HG03095 (cell line): Measurements from ENCODE around the gene PPME1.
"Not testable (repeated sequence)": the region's sequence is repeated elsewhere in the genome, so short reads cannot be mapped to it uniquely, and the experiment has no call there.

Experiments
- ATAC-seq: cut with Tn5 transposase; IDR thresholded peaks from one replicate; pipeline ENCODE4 v1.9.1; 2021; ENCODE audit warnings: moderate library complexity; ENCODE audit not compliant: unreplicated experiment

PPME1 gene

DNA sequence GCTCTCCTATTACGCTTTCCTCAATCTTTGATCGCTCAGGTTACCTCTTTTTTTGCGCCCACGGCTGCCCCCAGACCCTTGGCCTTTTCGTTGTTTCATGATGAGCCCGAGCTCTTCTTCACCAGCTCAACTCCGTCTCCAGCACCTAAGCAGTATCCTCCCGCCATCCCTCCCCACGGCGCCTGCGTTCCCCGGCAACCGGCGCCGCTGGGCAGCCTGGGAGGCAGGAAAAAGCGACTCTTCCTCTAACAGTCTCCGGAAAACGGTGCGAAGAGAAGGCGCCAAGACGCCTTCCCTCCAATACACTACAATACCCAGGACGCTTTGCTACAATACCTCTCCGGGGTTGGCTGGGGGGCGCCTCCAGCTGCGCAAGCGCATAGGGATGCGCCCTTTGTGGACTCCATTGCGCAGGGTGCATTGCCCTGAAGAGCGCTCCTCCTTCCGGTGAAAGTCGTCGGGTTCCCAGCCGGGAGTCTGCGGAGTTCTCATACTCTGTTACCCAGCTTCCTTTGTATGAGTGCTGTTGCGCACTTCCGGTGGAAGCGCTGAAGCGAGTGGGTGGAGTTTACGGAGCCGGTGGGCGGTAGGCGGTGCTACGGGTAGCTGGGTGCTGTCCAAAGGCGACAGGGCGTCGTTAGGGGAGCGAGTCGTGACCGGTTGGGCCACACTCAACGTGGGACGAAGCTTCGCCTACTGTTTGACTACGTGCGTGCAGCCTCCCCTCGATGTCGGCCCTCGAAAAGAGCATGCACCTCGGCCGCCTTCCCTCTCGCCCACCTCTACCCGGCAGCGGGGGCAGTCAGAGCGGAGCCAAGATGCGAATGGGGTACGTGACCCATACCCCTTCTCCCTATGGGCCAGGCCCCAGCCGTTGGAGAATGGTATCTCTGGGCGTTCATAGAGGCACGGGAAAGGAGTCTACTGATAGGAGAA is at the start of gene PPME1, which contains the start of gene C2CD3:
PPME1 (plus strand) TSS at position 596 of the 936 bp plus-strand sequence; CDS start at position 729, 133 bp downstream.
C2CD3 (minus strand) TSS at position 309 of the 936 bp plus-strand sequence; CDS start at position 99, 210 bp downstream.
- ATAC-seq: peak; percentile 94

DNA sequence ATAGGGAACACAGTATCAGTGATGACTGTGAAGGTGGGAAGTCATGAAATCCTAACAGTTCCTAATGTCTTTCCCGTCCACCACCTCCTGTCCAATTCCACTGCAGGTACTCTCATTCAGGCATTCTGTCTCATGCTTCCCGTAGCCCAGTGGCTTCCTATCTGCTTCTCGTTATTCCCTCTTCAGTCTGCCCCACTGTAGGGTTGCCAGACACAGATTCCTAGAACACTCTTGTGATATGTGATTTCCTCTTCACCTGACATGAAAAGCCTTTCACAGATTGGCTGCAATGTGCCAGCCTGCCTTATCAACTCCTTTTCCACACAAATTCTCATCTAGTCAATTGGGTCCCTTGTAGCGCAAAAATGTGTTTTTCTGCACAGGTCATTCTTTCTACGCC is 49.3 kb upstream of the PPME1 start:
- no peak for ATAC-seq

GRCh38 chr11:74123008-74123448 is 48.1 kb upstream of the PPME1 start:
- no peak for ATAC-seq

DNA sequence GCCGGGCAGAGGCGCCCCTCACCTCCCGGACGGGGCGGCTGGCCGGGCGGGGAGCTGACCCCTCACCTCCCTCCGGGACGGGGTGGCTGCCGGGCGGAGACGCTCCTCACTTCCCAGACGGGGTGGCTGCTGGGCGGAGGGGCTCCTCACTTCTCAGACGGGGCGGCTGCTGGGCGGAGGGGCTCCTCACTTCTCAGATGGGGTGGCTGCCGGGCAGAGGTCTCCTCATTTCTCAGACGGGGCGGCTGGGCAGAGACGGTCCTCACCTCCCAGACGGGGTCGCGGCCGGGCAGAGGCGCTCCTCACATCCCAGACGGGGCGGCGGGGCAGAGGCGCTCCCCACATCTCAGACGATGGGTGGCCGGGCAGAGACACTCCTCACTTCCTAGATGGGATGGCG is 42.0 kb upstream of the PPME1 start:
- ATAC-seq: not testable (repeated sequence)

GRCh38 chr11:74132833-74133232 is 38.3 kb upstream of the PPME1 start:
- no peak for ATAC-seq

DNA sequence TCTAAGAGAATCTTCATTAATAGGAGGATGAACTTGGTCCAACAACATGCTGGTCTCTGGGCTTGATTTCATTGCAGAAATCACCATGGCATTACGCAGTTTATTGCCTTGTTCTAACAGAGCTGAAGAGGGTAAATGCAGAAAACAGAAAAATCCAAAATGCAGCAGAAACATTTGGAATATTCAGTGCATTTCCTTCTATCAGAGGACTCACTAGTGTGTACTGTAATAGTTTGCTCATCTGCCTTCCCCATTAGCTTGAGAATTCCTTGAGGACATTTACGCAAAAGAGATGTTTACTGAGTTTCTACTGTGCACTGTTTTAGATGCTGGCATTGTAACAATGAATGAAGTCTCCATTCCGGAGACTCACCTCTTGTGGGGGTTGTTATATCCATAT is 37.7 kb upstream of the PPME1 start:
- no peak for ATAC-seq

- no peak for ATAC-seq
Measured at GRCh38 chr11:74134661-74135060, 36.4 kb upstream of the PPME1 start.

GRCh38 chr11:74135127-74135840 is 35.8 kb upstream of the PPME1 start:
- ATAC-seq: no peak

DNA sequence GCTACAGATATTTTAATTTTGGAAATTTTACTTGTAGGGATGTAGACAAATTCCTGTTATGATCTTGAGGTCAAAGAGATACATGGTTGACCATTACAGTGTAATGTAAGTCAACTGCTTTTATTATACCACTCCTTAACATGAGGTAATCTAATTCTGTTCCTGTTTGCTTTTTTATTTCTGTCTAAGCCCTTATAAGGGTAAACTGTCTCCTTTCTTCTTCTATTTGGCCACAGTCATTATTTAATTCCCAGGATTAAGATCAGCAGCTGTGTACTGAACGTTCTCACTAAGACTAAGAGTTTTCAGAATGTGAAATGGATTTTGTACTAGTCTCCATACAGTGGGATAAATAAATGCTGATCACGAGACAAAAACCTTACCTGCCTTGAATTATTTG is 33.1 kb upstream of the PPME1 start:
- no peak for ATAC-seq

DNA sequence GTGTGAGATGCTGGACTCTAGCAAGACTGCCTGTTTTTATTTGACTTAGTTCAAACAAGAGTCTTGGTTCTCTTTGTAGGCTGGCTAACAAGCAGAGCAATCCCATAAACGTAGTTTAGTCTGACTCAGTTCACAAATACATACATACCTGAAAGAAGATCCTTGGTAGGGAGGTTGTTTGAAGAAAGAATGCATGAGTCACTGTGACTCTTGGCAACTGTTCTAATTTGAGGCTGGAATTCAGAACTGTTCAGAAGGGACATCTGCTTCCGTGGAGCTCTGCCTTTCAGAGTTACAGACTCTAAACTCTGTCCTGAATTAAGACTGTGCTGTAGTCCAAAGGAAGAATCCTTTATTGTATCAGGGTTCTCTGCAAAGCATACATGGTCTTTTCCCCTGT is 32.5 kb upstream of the PPME1 start:
- ATAC-seq: no peak

GRCh38 chr11:74139151-74139918 is 31.8 kb upstream of the PPME1 start:
- ATAC-seq: no peak

- ATAC-seq: not testable (repeated sequence)
Measured at GRCh38 chr11:74139919-74140431, 31.1 kb upstream of the PPME1 start.

DNA sequence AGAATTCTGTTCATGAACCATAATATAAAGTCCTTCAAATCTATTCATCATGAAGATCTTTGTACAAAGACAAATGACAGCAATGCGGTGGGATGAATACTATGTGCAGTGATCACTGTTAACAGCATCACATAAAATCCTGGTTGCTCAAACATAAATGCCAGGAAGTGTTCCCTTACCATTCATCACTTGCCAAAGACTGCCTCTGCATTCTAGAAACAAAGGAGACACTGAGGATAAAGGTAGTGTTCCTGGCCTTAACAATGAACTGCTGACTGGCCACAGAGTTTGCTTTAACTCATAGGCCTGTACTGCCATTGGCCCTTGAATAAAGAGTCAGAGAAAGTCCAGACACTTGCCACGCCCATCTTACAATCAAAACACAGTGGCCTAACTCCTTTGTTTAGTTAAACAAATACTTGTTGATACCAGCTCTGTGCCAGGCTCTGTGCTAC is 29.8 kb upstream of the PPME1 start:
- ATAC-seq: no peak

GRCh38 chr11:74141908-74142307 is 29.2 kb upstream of the PPME1 start:
- ATAC-seq: no peak

- ATAC-seq: no peak
Measured at GRCh38 chr11:74142624-74143023, 28.5 kb upstream of the PPME1 start.

DNA sequence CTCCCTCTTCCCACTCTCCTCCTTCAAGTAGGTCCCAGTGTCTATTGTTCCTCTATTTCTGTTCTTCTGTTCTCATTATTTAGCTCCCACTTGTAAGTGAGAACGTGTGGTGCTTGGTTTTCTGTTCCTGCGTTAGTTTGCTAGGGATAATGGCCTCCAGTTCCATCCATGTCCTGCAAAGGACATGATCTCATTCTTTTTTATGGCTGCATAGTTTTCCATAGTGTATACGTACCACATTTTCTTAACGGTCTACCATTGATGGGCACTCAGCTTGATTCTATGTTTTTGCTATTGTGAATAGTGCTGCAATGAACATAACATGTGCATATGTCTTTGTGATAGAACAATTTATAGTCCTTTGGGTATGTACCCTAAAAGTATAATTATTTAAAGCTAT is 26.5 kb upstream of the PPME1 start:
- no peak for ATAC-seq

GRCh38 chr11:74147199-74147929 is 23.7 kb upstream of the PPME1 start:
- ATAC-seq: no peak

GRCh38 chr11:74153224-74153623 is 17.9 kb upstream of the PPME1 start:
- no peak for ATAC-seq

GRCh38 chr11:74154620-74155281 is 16.3 kb upstream of the PPME1 start:
- no peak for ATAC-seq

DNA sequence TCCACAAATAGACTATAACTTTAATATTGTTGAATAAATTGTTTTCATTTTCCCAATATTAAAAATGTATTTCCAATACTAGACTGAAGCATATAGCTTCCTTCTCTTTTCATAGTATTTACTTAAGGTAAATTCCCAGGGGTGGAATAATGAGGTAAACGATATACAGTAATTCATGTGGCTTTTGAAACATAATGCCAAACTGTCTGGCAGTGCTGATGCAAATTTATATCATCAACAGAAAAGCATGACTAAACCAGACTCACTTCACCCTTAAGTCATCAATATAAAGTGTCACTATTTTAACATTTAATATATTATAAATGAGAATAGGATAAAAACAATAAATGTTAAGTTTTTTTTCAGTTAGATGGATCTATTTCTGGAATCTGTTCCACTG is 13.9 kb upstream of the PPME1 start:
- no peak for ATAC-seq
